ENCODE results near the gene EFNA4.

DNA sequence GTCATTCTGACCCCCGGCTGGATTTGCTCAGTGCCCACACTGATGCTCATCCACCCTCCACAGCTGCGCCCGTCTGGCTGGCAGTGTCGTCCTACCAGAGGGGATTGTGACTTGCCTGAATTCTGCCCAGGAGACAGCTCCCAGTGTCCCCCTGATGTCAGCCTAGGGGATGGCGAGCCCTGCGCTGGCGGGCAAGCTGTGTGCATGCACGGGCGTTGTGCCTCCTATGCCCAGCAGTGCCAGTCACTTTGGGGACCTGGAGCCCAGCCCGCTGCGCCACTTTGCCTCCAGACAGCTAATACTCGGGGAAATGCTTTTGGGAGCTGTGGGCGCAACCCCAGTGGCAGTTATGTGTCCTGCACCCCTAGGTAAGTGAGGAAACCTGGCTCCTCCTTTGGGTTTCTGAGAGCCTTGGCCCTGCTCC lies 5.7 kb upstream of the EFNA4 start:
- TF ChIP-seq EP300 (IDR thresholded peaks at IDR 0.05) (no peak), POLR2A (IDR thresholded peaks at IDR 0.05) (no peak), POLR2AphosphoS5 (IDR thresholded peaks at IDR 0.05) (no peak)
- TF ChIP-seq, protein P1, sequence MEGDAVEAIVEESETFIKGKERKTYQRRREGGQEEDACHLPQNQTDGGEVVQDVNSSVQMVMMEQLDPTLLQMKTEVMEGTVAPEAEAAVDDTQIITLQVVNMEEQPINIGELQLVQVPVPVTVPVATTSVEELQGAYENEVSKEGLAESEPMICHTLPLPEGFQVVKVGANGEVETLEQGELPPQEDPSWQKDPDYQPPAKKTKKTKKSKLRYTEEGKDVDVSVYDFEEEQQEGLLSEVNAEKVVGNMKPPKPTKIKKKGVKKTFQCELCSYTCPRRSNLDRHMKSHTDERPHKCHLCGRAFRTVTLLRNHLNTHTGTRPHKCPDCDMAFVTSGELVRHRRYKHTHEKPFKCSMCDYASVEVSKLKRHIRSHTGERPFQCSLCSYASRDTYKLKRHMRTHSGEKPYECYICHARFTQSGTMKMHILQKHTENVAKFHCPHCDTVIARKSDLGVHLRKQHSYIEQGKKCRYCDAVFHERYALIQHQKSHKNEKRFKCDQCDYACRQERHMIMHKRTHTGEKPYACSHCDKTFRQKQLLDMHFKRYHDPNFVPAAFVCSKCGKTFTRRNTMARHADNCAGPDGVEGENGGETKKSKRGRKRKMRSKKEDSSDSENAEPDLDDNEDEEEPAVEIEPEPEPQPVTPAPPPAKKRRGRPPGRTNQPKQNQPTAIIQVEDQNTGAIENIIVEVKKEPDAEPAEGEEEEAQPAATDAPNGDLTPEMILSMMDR (IDR thresholded peaks at IDR 0.05), result peak in 1 of 6 experiments; percentile 13
